GM19438 (cell line): ENCODE measurements around the gene DMAP1.
"Not testable (repeated sequence)": the region's sequence is repeated elsewhere in the genome, so short reads cannot be mapped to it uniquely, and the experiment has no call there.

Source experiments
- ATAC-seq: cut with Tn5 transposase; IDR thresholded peaks from one replicate; pipeline ENCODE4 v1.9.1; 2021; ENCODE audit warnings: low read depth; ENCODE audit not compliant: unreplicated experiment

DMAP1 gene

GRCh38 chr1:44213222-44214112 is at the start of gene DMAP1:
TSS of gene DMAP1 (plus strand) at chr1:44213471. CDS start at chr1:44213754, 283 bp downstream.
- peak; percentile 83 for ATAC-seq

- no peak for ATAC-seq
These were observed 44.7 kb upstream of the DMAP1 start for GRCh38 chr1:44168520-44169098.

GRCh38 chr1:44170281-44170823 is 42.9 kb upstream of the DMAP1 start:
- no peak for ATAC-seq

GRCh38 chr1:44174630-44175029 is 38.6 kb upstream of the DMAP1 start:
- no peak for ATAC-seq

- no peak for ATAC-seq
These were observed 12.9 kb upstream of the DMAP1 start for GRCh38 chr1:44200336-44200735.

GRCh38 chr1:44206545-44206944 is 6.7 kb upstream of the DMAP1 start:
- not testable (repeated sequence) for ATAC-seq

GRCh38 chr1:44208226-44208625 is 5.0 kb upstream of the DMAP1 start:
- ATAC-seq: no peak

- ATAC-seq: no peak
These were observed 2.7 kb upstream of the DMAP1 start for GRCh38 chr1:44210595-44210994.

GRCh38 chr1:44212355-44213221 is 683 bp upstream of the DMAP1 start:
- no peak for ATAC-seq

GRCh38 chr1:44217809-44218410 is 4.6 kb downstream of the DMAP1 start:
- ATAC-seq: no peak

- no peak for ATAC-seq
These were observed 5.4 kb downstream of the DMAP1 start for GRCh38 chr1:44218503-44219300.

- ATAC-seq: no peak
These were observed 6.0 kb downstream of the DMAP1 start for GRCh38 chr1:44219301-44219626.

- ATAC-seq: no peak
These were observed 6.9 kb downstream of the DMAP1 start for GRCh38 chr1:44220001-44220751.

GRCh38 chr1:44220755-44221154 is 7.5 kb downstream of the DMAP1 start:
- ATAC-seq: no peak

- no peak for ATAC-seq
These were observed 8.5 kb downstream of the DMAP1 start for GRCh38 chr1:44221769-44222168.

GRCh38 chr1:44222397-44223186 is 9.3 kb downstream of the DMAP1 start:
- ATAC-seq: no peak

GRCh38 chr1:44223187-44223610 is 9.9 kb downstream of the DMAP1 start:
- ATAC-seq: no peak

- no peak for ATAC-seq
These were observed 12.5 kb downstream of the DMAP1 start for GRCh38 chr1:44225761-44226160.
